ENCODE measurements around the gene PAPPA. TPM values are rescaled to one million over a fixed set of nuclear protein-coding genes. Genes with fewer than 3 reads are reported as not detected.

PAPPA gene
- total RNA-seq, 1 experiment from 2014 or later, result 0.17 TPM

GRCh38 chr9:116144555-116144954 lies 9.0 kb upstream of the PAPPA start:
- Mint-ChIP-seq H3K27ac (no peak overlapping the region; a peak in 1 of 7 replicates), H3K9me3 (no peaks in the 10 kb centered on the region), H3K27me3 (ENCODE audit: low read depth) (peaks cover 4% of the 10 kb centered on the region), H3K4me1 (no peaks in the 10 kb centered on the region; a peak in 1 of 4 replicates), H3K36me3 (ENCODE audit: insufficient read depth in 1 of 3, low read depth in 3 of 3) (no peaks in the 10 kb centered on the region), H3K4me3 (no peak overlapping the region)
- Histone ChIP-seq H3K9me3 (ENCODE audit: control insufficient read depth, low read depth, low read length) (no peaks in the 10 kb centered on the region), H4K91ac (ENCODE audit: insufficient read length, low read depth, low read length) (no peak overlapping the region), H4K8ac (replicated peaks; ENCODE audit: insufficient read length, low read depth, low read length) (no peak overlapping the region), H3K9ac (ENCODE audit: extremely low read depth, insufficient read length, low read length) (no peak overlapping the region), H3K4me1 (ENCODE audit: insufficient read depth, low read length) (no peaks in the 10 kb centered on the region), H3K18ac (ENCODE audit: insufficient read length, low read depth, low read length) (no peak overlapping the region), H3K27me3 (ENCODE audit: insufficient read depth, low read length) (no peaks in the 10 kb centered on the region), H3T11ph (ENCODE audit: low read length) (no peak overlapping the region), H2AFZ (ENCODE audit: low read length) (no peak overlapping the region), H3K56ac (ENCODE audit: insufficient read length, low read depth, low read length) (no peak overlapping the region), H3K23ac (ENCODE audit: insufficient read length, low read depth, low read length) (no peak overlapping the region), H4K20me1 (ENCODE audit: control insufficient read depth, insufficient read depth, insufficient read length) (no peaks in the 10 kb centered on the region), H3K79me1 (ENCODE audit: insufficient read depth, low read depth, low read length, poor library complexity, severe bottlenecking) (no peaks in the 10 kb centered on the region), H2AK5ac (ENCODE audit: insufficient read length, low read length) (no peak overlapping the region), H2BK12ac (ENCODE audit: insufficient read length, low read depth, low read length) (no peak overlapping the region), H3K14ac (ENCODE audit: insufficient read depth, low read length) (no peak overlapping the region), H3K27ac (ENCODE audit: insufficient read length, low read depth, low read length) (no peak overlapping the region), H2BK120ac (ENCODE audit: low read depth, low read length, poor library complexity, severe bottlenecking) (no peak overlapping the region), H3K4me2 (ENCODE audit: insufficient read depth, insufficient read length, low read length) (no peak overlapping the region), H3K79me2 (ENCODE audit: insufficient read depth, low read length) (no peaks in the 10 kb centered on the region), H4K5ac (ENCODE audit: insufficient read length, low read depth, low read length) (no peak overlapping the region), H2BK5ac (ENCODE audit: insufficient read length, low read length) (no peak overlapping the region), H2BK20ac (ENCODE audit: low read depth, low read length, poor library complexity, severe bottlenecking) (no peak overlapping the region), H3K23me2 (ENCODE audit: insufficient read length, low read depth, low read length, poor library complexity, severe bottlenecking) (no peaks in the 10 kb centered on the region), H2BK15ac (ENCODE audit: low read depth, low read length) (no peak overlapping the region), H3K4ac (ENCODE audit: low read depth, low read length) (no peak overlapping the region)
- WGBS (ENCODE audit: extremely low coverage, insufficient read length, low lambda C conversion rate), result no CpG with 5 or more reads among the region's 2 CpGs
- no peak for TF ChIP-seq CTCF (conservative IDR thresholded peaks at IDR 0.05)
- DNase-seq, result no peak

All from H9 (cell line).